HUES64 (cell line): ENCODE measurements around the gene EEFSEC.

Experiments
- H3K27ac ChIP-seq: 2 replicates; pipeline ENCODE4 v1.7.0; 2013; ENCODE audit warnings: low read depth, low read length, inconsistent platforms
- H3K27me3 ChIP-seq: 2 replicates; pipeline ENCODE4 v1.6.1; 2013; ENCODE audit warnings: mild to moderate bottlenecking, low read length; ENCODE audit not compliant: insufficient read depth
- H3K36me3 ChIP-seq: 2 replicates; pipeline ENCODE4 v1.6.1; 2013; ENCODE audit warnings: mild to moderate bottlenecking, low read length; ENCODE audit not compliant: insufficient read depth
- H3K4me1 ChIP-seq: 2 replicates; pipeline ENCODE4 v1.6.1; 2013; ENCODE audit warnings: mild to moderate bottlenecking, low read length, moderate library complexity; ENCODE audit not compliant: insufficient read depth
- H3K4me3 ChIP-seq: 2 replicates; pipeline ENCODE4 v1.5.1; 2013; ENCODE audit warnings: mild to moderate bottlenecking, low read length, moderate library complexity
- H3K9ac ChIP-seq: 2 replicates; pipeline ENCODE4 v1.6.1; 2013; ENCODE audit warnings: mild to moderate bottlenecking, low read depth, low read length
- H3K9me3 ChIP-seq: 2 replicates; pipeline ENCODE4 v1.6.1; 2013; ENCODE audit warnings: low read depth, low read length; ENCODE audit not compliant: insufficient read depth
- WGBS: fragments of 150-250, 120-280 bp; methylation state at CpG from one replicate; pipeline ENCODE4 v1.1.7; 2013; ENCODE audit warnings: missing lambda C conversion rate; 5-methylcytosine and 5-hydroxymethylcytosine counted together

EEFSEC gene

DNA sequence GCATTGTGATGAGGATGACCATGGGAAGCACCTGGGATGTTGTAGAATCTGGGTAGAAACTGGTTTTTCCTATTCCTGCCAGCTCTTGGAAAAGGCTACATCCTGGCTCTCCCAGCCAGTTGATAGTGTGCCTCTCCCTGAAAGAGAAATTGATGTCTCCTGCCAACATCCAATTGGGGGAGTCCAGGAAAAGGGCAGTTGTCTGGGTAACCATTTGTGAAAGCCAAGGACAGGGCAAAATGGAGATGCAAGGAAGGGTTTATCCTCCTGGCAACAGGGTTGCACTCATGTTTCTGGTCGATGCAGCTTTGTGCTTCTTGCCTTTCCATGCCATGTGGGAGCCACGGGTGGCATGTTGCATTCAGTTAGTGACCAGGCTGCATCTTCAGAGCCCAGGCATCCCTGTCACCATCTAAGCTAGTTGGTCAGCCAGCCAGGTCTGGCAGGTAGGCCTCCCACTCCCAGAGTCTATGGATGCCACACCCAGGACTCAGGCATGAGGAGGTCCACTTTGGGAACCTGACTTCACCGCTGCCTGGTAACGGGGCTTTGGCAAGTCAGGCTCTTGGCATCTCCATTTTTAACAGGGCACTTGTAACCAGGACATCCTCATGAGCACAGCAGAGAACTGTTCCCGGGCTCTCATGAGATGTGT, 159.9 kb downstream of the EEFSEC start:
- H3K4me3 ChIP-seq = no peak overlapping the region
- H3K27ac ChIP-seq = no peak overlapping the region
- no peaks in the 10 kb centered on the region for H3K36me3 ChIP-seq
- H3K27me3 ChIP-seq = no peaks in the 10 kb centered on the region
- H3K4me1 ChIP-seq = no peaks in the 10 kb centered on the region
- no peak overlapping the region for H3K9ac ChIP-seq
- H3K9me3 ChIP-seq = no peaks in the 10 kb centered on the region
- 92% methylated on average over 5 of the region's 5 CpGs for WGBS

DNA sequence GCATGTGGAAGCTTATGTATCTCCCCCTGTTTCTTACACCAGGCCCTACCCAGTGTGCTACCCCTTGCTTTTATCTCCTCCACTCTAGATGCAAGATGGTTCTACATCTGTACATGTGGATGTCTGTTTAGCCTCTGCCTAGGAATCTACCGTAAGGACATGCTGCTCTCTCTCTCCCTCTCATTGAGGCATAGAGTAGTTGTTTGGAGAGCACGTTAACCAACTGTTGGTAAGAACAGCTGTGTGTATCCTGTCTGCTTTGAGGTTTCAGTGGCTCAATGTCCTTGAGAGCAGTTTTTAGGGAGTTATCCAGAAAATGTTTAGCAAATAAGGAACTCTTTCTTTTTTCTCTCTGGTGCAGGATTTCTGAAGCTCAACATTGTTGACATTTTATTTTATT, 160.7 kb downstream of the EEFSEC start:
- no peak overlapping the region for H3K27ac ChIP-seq
- no peaks in the 10 kb centered on the region for H3K9me3 ChIP-seq
- 85% methylated on average over 2 of the region's 2 CpGs for WGBS

DNA sequence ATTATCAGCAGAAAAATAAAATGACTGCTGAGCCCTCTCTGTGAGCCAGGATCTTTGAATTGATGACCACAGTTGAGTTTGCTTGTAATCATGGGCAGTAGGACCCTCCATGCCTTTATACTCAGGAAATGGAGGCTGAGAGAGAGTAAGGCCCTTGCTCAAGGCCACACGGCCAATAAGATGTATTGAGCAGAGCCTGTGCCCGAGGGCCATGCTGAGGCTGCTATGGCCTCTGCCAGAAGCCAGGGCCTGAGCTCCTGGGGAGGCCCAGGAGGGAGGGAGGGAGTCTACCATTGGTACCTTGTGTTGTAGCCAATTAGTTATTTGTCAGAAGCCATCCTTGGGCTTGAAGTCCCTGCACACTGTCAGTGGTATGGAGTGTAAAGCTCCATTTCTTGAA, 162.0 kb downstream of the EEFSEC start:
- WGBS = 90% methylated on average over 2 of the region's 2 CpGs
- no peak overlapping the region for H3K27ac ChIP-seq
- no peak overlapping the region for H3K4me3 ChIP-seq
- H3K4me1 ChIP-seq = no peaks in the 10 kb centered on the region
- no peak overlapping the region for H3K9ac ChIP-seq
- no peaks in the 10 kb centered on the region for H3K27me3 ChIP-seq
- no peaks in the 10 kb centered on the region for H3K36me3 ChIP-seq
- H3K9me3 ChIP-seq = no peaks in the 10 kb centered on the region

More for the DNA sequence above, 160.7 kb downstream of the EEFSEC start:
- no peaks in the 10 kb centered on the region for H3K4me1 ChIP-seq
- H3K9ac ChIP-seq = no peak overlapping the region
- no peaks in the 10 kb centered on the region for H3K27me3 ChIP-seq
- no peak overlapping the region for H3K4me3 ChIP-seq
- H3K36me3 ChIP-seq = no peaks in the 10 kb centered on the region

DNA sequence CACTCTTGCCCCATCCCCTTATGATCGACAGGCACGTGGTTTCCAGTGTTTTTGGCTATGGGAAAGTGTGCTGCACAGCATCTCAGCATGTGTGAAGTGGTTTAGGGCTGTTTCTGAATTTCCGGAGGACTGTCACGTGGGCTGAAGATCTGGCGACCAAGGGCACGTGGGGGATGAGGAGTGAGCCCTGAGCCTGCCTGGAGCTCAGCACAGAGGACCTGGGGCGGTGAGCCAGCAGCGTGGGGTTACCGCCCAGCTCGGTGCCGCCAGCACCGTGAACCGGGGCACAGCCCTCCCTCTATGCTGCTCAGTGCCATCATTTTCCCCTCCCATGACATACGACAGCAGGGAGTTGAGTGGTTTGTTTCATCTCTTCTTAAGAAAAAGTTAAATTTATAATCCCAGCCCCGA, 163.2 kb downstream of the EEFSEC start:
- WGBS = 95% methylated on average over 14 of the region's 15 CpGs
- Histone ChIP-seq H3K9me3 (no peaks in the 10 kb centered on the region), H3K27ac (no peak overlapping the region), H3K4me3 (no peak overlapping the region), H3K27me3 (no peaks in the 10 kb centered on the region), H3K36me3 (no peaks in the 10 kb centered on the region), H3K4me1 (no peaks in the 10 kb centered on the region), H3K9ac (no peak overlapping the region)

DNA sequence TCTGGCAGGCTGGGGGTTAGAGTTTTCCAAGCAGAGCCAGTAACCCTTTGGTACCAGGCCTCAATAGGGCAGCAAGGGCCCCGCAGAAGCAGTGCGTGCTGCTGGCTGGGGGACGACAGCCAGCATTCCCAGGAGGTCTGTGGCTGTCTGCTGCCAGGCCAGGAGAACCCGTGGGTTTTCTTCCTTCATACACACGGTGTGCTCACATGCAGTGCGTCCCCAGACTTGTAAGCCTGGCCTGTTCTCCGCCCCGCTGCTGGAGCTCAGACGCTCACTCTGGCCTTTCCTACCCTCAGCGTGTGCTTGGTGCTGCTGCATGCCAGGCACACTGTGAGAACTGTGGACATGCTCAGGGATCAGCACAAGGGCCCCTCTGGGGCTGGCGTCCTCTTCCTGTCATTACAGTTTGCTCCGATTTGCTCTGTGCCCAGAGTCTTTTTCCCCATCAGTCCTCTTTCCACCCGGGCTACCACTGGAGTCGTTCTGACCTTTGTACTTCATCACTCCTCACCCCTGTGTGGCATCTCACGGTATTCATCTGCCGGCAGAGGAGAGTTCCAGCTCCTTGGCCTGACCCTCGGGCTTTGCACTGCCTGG, 163.9 kb downstream of the EEFSEC start:
- H3K36me3 ChIP-seq = no peaks in the 10 kb centered on the region
- no peak overlapping the region for H3K27ac ChIP-seq
- no peaks in the 10 kb centered on the region for H3K9me3 ChIP-seq
- H3K9ac ChIP-seq = no peak overlapping the region
- no peaks in the 10 kb centered on the region for H3K4me1 ChIP-seq
- no peaks in the 10 kb centered on the region for H3K27me3 ChIP-seq
- WGBS = 90% methylated on average over 17 of the region's 17 CpGs
- no peak overlapping the region for H3K4me3 ChIP-seq

DNA sequence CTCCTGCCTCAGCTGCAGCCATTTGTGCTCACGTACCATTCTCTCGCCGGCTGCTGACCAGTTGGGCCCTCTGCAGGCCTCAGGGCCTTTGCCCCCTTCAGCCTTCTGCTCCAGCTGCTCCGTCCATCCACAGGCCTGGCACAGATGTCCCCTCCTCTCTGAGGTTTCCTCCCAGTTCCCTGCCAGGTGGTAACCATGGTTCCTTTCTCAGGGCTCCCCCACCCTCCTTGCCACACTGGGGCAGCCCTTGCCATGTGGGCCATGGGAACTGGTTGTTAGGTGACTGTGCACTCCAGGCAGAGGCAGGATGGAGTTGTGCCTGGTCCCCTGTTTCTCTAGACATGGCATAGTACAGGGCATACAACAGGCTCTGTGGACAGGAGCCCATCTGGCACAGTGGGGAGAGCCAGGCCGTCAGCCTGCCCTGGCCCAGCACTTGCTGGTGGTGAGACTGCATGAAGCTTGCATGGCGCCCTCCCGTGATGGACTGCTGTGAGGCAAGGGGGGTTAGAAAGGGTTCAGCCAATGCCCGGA, 164.5 kb downstream of the EEFSEC start:
- WGBS = 88% methylated on average over 8 of the region's 8 CpGs
- Histone ChIP-seq H3K27me3 (no peaks in the 10 kb centered on the region), H3K36me3 (no peaks in the 10 kb centered on the region), H3K4me3 (no peak overlapping the region), H3K9me3 (no peaks in the 10 kb centered on the region), H3K27ac (no peak overlapping the region), H3K4me1 (no peaks in the 10 kb centered on the region), H3K9ac (no peak overlapping the region)

DNA sequence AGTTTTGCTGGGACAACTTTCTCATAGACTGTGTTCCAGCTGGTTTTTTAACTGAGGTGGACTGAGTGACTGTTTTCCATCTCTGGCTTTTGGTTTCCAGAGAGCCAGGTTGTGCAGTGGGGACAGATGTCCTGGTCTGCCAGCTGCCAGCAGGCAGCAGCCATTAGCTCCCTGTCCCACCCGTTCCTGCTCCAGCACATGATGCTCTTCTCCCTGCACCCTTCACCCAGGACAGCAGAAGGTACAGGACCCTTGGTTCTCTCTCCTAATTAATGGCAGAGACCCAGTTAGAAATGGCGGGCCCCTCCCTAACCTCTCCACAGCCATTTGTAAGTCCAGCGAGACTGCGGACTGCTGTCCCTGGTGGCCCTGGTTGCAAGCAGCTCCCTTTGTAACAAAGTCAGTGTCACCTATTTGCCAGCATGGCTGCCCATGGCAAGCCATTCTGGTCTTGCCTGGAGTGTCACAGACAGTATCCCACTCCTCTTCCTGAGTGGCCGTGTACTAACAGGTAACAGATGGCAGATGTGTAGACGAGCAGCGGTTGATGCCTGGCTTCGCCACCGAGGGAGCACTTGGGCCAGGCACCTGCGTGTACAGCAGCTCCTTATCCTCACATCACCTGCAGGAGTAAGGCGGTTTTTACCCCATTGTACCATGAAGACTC, 165.1 kb downstream of the EEFSEC start:
- Histone ChIP-seq H3K9me3 (no peaks in the 10 kb centered on the region), H3K4me3 (no peak overlapping the region)
- 93% methylated on average over 11 of the region's 11 CpGs for WGBS

DNA sequence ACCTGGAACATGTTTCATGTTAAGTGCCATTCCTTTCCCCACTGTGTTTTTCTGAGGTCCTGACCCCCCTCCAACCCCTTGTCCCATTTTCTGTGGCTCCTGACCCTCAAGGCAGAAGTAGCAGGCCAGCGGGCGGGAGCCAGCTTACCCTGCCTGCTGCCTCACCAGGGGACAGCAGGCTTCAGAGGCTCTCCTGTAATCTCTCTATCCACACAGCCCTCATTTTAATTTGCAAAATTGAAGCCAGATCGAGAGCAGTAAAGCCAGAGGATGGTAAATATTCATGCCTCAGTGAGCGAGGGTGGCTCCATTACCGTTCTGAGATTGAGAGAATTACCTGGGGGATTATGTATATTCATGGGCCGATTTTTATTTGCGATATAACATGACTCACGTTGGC, 165.8 kb downstream of the EEFSEC start:
- Histone ChIP-seq H3K9me3 (no peaks in the 10 kb centered on the region), H3K4me1 (no peaks in the 10 kb centered on the region), H3K9ac (no peak overlapping the region), H3K27ac (no peak overlapping the region), H3K27me3 (no peaks in the 10 kb centered on the region), H3K36me3 (no peaks in the 10 kb centered on the region), H3K4me3 (no peak overlapping the region)
- whole genome bisulfite sequencing = 92% methylated on average over 8 of the region's 8 CpGs

More for the DNA sequence above, 165.1 kb downstream of the EEFSEC start:
- no peaks in the 10 kb centered on the region for H3K36me3 ChIP-seq
- no peak overlapping the region for H3K27ac ChIP-seq
- H3K27me3 ChIP-seq = no peaks in the 10 kb centered on the region
- H3K4me1 ChIP-seq = no peaks in the 10 kb centered on the region
- H3K9ac ChIP-seq = no peak overlapping the region

DNA sequence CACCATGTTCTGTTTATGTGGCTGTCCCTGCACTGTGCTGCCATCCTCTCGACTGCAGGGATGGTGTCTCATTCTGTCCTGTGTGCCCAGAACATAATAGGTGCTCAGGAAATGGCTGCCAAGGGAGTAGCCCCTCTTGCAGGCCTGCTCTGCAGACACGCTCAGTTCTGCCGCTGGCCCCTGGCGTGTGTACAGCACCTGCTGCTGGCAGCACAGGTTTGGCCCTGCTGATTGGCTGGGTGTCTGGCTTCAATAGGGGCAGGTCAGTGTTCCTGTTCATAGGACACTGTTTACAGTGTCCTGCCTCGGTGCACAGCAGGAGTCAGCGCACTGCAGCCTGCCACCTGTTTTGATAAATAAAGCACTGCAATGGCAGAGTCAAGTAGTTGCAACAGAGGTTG, 166.5 kb downstream of the EEFSEC start:
- no peak overlapping the region for H3K27ac ChIP-seq
- H3K4me3 ChIP-seq = no peak overlapping the region
- no peaks in the 10 kb centered on the region for H3K36me3 ChIP-seq
- 92% methylated on average over 6 of the region's 6 CpGs for WGBS
- no peaks in the 10 kb centered on the region for H3K9me3 ChIP-seq
- no peaks in the 10 kb centered on the region for H3K27me3 ChIP-seq
- no peaks in the 10 kb centered on the region for H3K4me1 ChIP-seq
- no peak overlapping the region for H3K9ac ChIP-seq

DNA sequence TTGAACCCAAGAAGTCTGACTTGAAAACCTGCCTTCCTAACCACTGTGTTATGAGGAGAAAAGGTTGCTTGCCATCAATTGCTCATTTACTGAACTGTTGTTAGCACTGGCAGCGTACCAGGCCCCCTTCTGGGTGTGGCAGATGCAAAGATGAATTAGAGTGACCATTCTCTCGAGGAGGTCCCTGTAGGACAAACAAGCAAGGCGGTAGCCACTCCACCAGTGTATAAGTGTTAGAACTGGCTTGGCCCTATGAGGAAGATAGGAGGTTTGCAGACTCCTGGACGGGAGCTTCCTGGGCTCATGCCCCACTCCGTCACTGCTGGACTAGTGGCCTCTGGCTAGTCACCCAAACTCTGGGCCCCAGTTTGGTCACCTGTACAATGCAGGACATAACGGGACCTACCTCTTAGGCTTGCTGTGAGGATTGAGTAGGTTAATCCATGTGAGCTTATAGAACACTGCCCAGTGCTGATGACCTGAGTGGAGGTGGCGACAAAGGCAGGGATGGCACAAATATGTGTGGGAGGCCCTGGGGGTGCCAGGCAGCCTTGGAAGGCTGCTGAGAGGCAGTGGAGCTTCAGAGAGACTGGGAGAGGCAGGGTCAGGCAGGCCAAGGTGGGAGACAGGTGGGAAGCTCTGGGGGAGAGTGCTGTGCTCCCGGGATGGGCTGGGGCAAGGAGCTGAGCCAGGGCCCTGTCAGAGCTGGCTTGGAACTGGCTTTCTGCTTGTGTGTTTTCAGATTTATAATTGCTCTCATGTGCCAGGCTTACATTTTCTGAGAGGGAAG, 167.5 kb downstream of the EEFSEC start:
- 91% methylated on average over 8 of the region's 8 CpGs for WGBS
- Histone ChIP-seq H3K27ac (no peak overlapping the region), H3K27me3 (no peaks in the 10 kb centered on the region), H3K9ac (no peak overlapping the region), H3K9me3 (no peaks in the 10 kb centered on the region), H3K4me3 (no peak overlapping the region), H3K36me3 (no peaks in the 10 kb centered on the region), H3K4me1 (no peaks in the 10 kb centered on the region)

DNA sequence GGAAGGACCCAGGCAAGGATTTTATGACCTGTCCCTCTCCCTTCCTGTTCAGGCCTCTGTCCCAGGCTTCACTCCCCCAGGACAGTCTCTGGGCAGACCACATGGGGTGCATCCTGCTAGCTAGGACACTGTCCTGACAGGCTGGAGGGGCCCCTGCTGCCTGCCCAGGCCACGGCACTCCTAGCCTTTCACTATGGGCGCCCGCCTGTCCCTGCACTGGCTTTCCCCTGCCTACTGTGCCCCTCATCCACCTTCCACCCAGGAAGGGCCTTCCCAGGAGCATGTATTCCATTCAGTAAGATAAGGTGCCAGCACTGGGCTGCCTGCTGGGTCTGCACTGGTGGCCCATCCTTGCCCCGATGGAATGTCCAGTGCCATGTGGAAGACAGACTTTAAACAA, 168.1 kb downstream of the EEFSEC start:
- no peaks in the 10 kb centered on the region for H3K4me1 ChIP-seq
- H3K27ac ChIP-seq = no peak overlapping the region
- WGBS = 93% methylated on average over 4 of the region's 4 CpGs
- no peaks in the 10 kb centered on the region for H3K36me3 ChIP-seq
- no peaks in the 10 kb centered on the region for H3K9me3 ChIP-seq
- H3K9ac ChIP-seq = no peak overlapping the region
- no peaks in the 10 kb centered on the region for H3K27me3 ChIP-seq
- H3K4me3 ChIP-seq = no peak overlapping the region
